Measurements from ENCODE around the gene ZBTB20.

GRCh38 chr3:114565216-114565615, 581.9 kb downstream of the ZBTB20 start:
- TF ChIP-seq POLR2A (IDR thresholded peaks at IDR 0.05) (no peak), CTCF (IDR thresholded peaks at IDR 0.05) (no peak)

All from right lobe of liver (tissue), 4 donors.